GM20431 (cell line): ENCODE data around the gene EPN3.

Experiments used
- in situ Hi-C: fragments of 300-500 bp; cut with MseI, MboI; formaldehyde crosslinking; loops from one replicate; pipeline ENCODE4 v1.15.0; 2020; ENCODE audit warnings: low sequenced_read_pairs; ENCODE audit not compliant: unreplicated experiment

Gene EPN3

GRCh38 chr17:50508573-50509460 lies 23.7 kb upstream of the EPN3 start:
- in situ Hi-C loops: no loop called here

DNA sequence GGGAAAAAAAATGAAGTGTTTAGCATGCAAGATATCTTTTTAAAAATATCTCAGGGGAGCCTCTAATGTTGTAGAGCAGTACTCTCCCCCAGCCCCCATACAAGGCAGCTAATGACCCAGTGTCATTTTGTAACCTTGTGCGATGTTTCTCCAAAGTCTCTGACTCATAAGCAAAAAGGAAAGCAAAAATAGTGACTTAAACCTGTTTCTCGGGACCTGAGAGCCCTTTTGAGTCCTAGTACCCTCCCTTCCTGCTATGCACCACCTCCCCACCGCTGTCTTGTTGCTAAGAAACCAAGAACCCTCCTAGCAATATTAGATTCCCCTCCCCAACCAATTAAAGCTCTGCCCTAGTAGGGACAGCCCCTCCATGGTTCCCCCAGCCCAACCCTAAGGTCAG lies 21.5 kb upstream of the EPN3 start:
- in situ Hi-C loops: no loop called here

DNA sequence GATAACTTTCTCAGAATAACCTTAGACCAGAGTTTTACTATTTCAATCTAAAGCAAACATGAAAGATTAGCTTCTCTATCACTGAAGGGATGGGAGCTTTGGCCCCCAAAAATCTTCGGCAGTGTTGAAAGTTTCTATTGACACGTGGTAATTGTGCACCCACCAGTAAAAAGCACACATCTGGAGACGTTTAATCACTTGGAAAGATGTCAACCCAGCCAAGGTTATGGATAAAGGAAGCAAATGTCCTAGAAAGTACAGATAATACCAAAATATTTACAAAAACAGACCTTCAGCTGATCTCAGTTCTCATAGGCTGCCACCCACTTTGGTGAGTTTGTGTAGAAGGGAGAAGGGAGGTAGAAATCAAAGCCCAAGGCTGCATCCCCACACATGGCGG lies 19.0 kb upstream of the EPN3 start:
- in situ Hi-C loops: no loop called here

DNA sequence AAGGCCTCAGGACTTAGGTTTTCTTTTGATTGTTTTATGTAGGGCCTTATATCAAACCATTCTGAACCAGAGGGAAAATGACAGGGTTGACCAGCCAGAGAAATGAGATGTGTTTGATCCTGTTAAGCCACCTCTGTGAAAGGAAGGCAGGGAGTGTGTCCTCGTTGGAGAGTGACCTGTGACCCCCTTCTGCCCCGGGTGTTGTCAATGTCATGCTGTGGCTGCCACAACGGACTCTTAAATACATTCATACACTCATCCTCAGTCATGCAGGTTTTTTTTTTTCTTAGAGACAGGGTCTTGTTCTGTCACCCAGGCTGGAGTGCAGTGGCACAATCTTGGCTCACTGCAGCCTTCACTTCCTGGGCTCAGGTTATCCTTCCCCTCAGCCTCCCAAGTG lies 18.1 kb upstream of the EPN3 start:
- in situ Hi-C loops: no loop called here

GRCh38 chr17:50514936-50515702 lies 17.4 kb upstream of the EPN3 start:
- in situ Hi-C loops: no loop called here

DNA sequence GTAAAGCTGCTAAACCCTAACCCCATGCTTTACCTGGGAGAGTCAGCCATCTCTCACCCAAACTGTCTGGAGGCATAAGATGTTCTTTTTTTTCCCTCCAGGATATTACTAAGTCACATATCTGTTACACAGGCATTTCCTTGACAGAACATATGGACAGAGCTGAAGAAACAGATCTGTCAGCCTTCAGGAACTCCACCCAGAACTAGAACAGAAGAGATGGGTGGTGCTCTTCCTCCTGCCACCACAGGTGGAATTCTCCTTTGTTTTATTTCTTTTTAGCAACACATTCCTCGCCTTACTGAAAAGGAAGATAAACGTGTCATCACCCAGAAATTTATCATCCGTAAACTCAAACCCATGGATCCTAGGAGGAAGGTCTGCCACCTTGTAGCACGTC lies 15.5 kb upstream of the EPN3 start:
- in situ Hi-C loops: no loop called here

- in situ Hi-C loops: no loop called here
These were observed 14.8 kb upstream of the EPN3 start for GRCh38 chr17:50517504-50518383.

GRCh38 chr17:50518384-50519023 lies 14.0 kb upstream of the EPN3 start:
- in situ Hi-C loops: no loop called here

DNA sequence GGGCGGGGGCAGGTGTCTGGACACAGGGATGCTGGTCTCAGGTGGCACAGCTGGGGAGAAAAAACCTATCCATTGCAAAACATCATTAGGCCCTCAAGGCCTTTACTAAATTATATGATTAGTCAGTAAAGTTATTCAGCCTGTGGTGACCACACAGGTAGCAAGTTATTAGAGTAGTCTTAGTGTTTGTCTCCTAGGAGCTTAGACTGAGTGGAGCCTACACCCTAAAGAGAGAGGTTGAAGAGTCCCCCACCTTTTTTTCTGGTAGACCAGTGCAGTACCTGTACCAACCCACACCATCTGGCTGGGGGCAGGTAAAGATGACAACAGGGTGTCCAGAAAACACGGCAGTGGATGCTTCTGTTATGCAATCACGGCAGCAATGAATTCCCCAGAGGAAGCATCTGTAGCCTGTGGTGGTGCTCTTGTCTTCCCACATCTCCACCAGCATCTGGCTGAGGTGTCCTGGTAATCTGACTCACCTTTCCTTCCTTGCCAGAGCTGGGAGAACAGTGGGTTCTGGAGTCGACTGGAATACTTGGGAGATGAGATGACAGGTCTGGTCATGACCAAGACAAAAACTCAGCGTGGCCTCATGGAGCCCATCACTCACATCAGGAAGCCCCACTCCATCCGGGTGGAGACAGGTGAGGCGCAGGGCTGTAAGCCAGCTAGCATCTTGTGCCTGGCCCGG lies 13.2 kb upstream of the EPN3 start:
- in situ Hi-C loops: no loop called here

- in situ Hi-C loops: no loop called here
These were observed 12.1 kb upstream of the EPN3 start for GRCh38 chr17:50520483-50520882.

- in situ Hi-C loops: no loop called here
These were observed 11.0 kb upstream of the EPN3 start for GRCh38 chr17:50521514-50521913.

DNA sequence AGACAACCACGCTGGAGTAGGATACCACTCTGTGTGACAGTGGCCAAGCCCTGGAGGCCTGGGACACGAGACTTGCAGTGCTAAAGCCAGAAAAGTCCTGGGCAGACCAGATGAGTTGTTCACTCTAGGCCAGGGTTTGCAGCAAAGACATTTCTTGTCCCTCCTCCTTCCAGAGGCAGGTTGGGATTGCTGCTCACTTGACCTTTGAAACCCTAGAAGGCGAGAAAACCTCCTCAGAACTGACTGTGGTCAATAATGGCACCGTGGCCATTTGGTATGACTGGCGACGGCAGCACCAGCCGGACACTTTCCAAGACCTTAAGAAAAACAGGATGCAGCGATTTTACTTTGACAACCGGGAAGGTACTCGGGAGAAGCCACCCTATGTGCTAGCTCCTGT lies 9.8 kb upstream of the EPN3 start:
- in situ Hi-C loops: no loop called here

- in situ Hi-C loops: no loop called here
These were observed 9.3 kb upstream of the EPN3 start for GRCh38 chr17:50523208-50523607.

DNA sequence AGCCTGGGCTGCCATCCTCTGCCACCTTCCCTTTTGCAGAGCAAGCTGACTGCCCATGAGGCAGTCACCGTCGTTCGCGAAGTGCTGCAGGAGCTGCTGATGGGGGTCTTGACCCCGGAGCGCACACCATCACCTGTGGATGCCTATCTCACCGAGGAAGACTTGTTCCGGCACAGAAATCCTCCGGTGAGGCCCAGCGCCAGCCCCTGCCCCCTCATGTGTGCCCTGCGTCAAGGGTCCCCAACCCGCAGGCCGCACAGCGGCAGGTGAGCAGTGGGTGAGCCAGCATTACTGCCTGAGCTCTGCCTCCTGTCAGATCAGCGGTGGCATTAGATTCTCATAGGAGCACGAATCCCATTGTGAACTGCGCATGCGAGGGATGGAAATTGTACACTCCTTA lies 7.7 kb upstream of the EPN3 start:
- in situ Hi-C loops: no loop called here

GRCh38 chr17:50527155-50527762 lies 5.3 kb upstream of the EPN3 start:
- in situ Hi-C loops: no loop called here

DNA sequence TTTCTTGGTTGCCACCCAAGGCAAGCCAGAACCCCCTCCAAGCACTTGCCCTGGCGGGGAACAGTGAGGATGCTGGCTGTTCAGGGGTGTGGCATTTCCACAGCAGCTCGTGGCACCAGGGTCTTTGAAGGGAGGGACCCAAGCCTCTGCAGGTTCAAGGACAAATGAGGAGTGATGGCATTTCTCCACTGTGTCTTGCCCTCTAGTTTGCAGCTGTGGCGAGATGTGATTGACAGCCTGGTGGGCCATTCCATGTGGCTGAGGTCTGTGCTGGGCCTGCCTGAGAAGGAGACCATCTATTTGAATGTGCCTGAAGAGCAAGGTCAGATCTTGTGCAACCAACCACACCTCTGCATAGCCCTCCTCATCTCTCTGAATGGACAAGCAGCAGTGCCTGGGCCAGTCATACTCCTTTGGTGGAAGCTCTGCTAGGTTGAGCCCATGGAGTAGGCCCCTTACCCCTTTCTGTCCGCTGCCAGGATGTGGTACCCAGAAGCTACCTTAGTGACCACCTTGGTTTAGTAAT lies 4.5 kb upstream of the EPN3 start:
- in situ Hi-C loops: no loop called here

GRCh38 chr17:50529849-50530248 lies 2.7 kb upstream of the EPN3 start:
- in situ Hi-C loops: no loop called here

- in situ Hi-C loops: no loop called here
These were observed 1.0 kb upstream of the EPN3 start for GRCh38 chr17:50531428-50532025.
